GM21825 (cell line): ENCODE measurements around the gene SORL1.
A peak's percentile ranks its signal among the peaks of the same experiment; 100 is the strongest.

Experiments used
- ATAC-seq: cut with Tn5 transposase; IDR thresholded peaks from one replicate; pipeline ENCODE4 v1.9.1; 2021; ENCODE audit warnings: mild to moderate bottlenecking, moderate library complexity; ENCODE audit not compliant: unreplicated experiment

The SORL1 gene

GRCh38 chr11:121534131-121535093 is 82.3 kb downstream of the SORL1 start:
- ATAC-seq = no peak

- no peak for ATAC-seq
These were observed 83.1 kb downstream of the SORL1 start for GRCh38 chr11:121535129-121535796.

- ATAC-seq = no peak
These were observed 84.0 kb downstream of the SORL1 start for GRCh38 chr11:121536126-121536525.

GRCh38 chr11:121538054-121538453 is 85.9 kb downstream of the SORL1 start:
- peak; percentile 70 for ATAC-seq

- ATAC-seq = no peak
These were observed 86.9 kb downstream of the SORL1 start for GRCh38 chr11:121539000-121539399.

- no peak for ATAC-seq
These were observed 88.5 kb downstream of the SORL1 start for GRCh38 chr11:121540627-121541026.

- no peak for ATAC-seq
These were observed 91.8 kb downstream of the SORL1 start for GRCh38 chr11:121543836-121544380.

- ATAC-seq = no peak
These were observed 92.8 kb downstream of the SORL1 start for GRCh38 chr11:121544956-121545355.

- no peak for ATAC-seq
These were observed 95.5 kb downstream of the SORL1 start for GRCh38 chr11:121547574-121547973.

- no peak for ATAC-seq
These were observed 98.3 kb downstream of the SORL1 start for GRCh38 chr11:121550247-121551030.

GRCh38 chr11:121551463-121551862 is 99.3 kb downstream of the SORL1 start:
- ATAC-seq = no peak

GRCh38 chr11:121552154-121552553 is 100.0 kb downstream of the SORL1 start:
- no peak for ATAC-seq

- ATAC-seq = no peak
These were observed 100.5 kb downstream of the SORL1 start for GRCh38 chr11:121552644-121553043.

- ATAC-seq = no peak
These were observed 101.3 kb downstream of the SORL1 start for GRCh38 chr11:121553389-121553788.

GRCh38 chr11:121553806-121554205 is 101.7 kb downstream of the SORL1 start:
- no peak for ATAC-seq

GRCh38 chr11:121554552-121554951 is 102.4 kb downstream of the SORL1 start:
- no peak for ATAC-seq

GRCh38 chr11:121555121-121555520 is 103.0 kb downstream of the SORL1 start:
- no peak for ATAC-seq

GRCh38 chr11:121556937-121557336 is 104.8 kb downstream of the SORL1 start:
- no peak for ATAC-seq

- ATAC-seq = peak; percentile 88
These were observed 105.2 kb downstream of the SORL1 start for GRCh38 chr11:121557348-121557747.

- no peak for ATAC-seq
These were observed 107.6 kb downstream of the SORL1 start for GRCh38 chr11:121559606-121560200.

- ATAC-seq = no peak
These were observed 108.1 kb downstream of the SORL1 start for GRCh38 chr11:121560236-121560635.
